GM04503 (cell line): Measurements from ENCODE around the gene FKBP5.
"Not testable (repeated sequence)": the region's sequence is repeated elsewhere in the genome, so short reads cannot be mapped to it uniquely, and the experiment has no call there.

ENCODE experiments used
- DNase-seq: peaks from one replicate; pipeline ENCODE4 v3.0.0-alpha.2; 2012; ENCODE audit warnings: low read depth

Gene FKBP5

DNA sequence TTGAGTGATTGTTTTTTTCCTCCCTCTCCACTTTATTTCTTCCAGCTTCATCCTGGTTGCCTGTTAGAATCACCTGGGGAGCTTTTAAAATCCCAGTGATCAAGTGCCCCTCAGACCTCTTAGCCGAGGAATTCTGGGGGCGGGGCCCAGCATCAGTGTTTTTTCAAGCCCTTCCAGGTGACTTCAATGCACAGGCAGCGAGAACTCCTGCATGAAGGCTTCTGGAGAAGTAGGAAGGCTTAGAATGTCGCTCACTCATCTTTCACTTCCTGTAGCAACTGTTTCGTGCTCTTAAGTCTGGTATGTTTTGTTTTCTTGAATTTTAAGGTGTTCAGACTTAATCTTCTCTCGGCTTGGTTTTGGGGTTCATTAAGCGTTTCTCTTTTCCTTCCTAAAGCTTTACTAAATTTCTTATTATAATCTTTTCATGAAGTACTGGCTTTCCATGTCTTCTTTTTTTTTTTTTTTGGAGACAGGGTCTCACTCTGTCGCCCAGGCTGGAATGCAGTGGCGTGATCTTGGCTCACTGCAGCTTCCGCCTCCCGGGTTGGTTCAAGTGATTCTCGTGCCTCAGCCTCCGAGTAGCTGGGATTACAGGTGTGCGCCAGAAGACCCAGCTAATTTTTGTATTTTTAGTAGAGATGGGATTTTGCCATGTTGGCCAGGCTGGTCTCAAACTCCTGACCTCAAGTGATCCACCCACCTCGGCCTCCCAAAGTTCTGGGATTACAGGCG is 145.1 kb downstream of the FKBP5 start:
- DNase-seq = no peak

DNA sequence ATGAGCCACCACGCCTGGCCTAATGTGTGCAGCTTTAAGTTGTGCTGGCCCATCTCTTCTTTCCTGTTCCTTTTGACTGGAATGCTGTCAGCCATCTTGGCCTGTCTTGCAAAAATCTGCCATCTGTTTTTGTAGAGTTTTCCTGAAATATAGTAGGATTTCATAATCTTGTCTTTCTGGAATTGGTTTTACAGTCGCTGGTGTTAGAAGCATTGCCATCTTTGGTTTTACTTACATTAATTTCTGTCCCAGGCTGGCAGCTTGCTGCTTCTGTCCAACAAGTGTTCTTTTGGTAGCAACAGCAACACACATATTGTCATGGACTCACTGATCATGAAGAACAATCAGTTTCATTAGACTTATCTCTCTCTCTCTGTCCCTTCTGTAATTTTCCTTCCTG is 146.9 kb downstream of the FKBP5 start:
- DNase-seq = no peak

DNA sequence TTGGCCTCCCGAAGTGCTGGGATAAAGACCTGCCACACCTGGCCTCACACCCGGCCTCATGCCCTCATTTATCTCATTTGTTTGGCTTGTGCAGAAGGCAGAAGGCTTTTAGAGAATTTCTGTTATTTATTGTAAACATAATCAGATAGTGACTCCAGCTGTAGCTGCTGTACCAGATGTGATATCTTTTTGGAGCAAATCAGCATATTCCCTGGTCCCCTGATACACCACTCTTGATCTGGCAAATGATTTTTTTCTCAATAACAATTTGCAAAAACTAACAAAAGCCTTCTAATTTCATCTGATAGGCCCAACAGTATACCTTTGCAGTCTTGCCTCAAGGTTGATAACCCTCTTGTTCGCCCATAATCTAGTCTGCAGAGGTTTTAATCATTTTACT is 149.5 kb downstream of the FKBP5 start:
- DNase-seq = no peak

DNA sequence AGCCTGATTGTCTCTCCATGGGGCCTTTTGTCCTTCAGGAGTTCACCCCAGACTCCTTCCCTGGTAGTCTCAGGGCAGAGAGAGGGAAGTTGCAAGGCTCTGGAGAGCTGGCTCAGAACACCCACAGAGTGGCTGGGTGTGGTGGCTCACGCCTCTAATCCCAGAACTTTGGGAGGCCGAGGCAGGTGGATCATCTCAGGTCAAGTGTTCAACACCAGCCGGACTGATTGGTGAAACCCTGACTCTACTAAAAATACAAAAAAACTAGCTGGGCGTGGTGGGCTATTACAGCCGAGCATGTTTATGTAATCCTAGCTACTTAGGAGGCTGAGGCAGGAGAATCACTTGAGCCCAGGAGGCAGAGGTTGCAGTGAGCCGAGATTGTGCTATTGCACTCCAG is 152.9 kb downstream of the FKBP5 start:
- not testable (repeated sequence) for DNase-seq

DNA sequence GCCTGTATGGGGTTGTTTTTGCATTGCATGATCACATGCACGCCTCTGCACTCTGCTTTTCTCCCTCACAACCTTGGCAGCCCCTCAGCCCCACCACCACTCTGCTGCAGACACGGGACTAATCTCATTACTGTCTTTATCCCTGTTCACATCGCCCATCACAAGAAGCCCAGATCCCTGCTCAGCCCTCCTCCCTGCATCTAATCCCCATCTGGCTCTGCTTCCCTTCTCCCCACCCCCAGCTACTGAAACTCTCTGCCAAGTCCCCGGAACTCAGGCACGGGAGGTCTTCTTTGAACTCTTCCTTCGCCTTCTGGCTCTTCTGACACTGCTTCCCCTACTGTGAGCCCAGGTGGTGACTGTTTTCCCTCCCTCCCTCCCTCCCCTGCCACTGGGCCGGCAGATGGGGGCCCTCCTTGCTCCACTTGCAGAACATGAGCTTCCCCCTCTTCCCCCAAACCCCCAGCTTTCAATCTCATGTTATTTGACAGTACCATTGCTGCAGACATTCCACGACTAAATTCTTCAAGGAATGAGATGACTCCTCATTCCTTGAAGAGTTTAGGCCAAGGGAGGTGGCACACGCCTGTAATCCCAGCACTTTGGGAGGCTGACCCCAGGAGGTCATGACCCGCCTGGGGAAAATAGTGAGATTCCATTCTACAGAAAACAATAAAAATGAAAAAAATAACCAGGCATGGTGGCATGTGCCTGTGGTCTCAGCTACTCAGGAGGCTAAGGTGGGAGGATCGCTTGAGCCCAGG is 154.1 kb downstream of the FKBP5 start:
- no peak for DNase-seq

DNA sequence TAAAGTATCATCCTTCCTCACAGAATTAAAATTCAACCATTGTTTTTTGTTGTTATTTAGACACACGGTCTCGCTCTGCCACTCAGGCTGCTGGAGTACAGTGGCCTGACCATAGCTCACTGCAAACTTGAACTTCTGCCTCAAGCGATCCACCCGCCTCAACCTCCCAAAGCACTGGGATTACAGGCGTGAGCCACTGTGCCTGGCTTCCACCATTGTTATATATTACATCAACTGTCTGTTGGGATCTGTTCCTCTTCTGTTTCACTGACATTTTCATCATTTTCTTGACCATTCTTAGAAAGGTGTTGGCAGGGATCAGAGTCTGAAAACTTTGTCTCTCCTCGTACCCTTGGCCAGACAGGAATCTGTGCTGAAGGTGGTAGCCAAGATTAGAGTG is 154.7 kb downstream of the FKBP5 start:
- DNase-seq = no peak

DNA sequence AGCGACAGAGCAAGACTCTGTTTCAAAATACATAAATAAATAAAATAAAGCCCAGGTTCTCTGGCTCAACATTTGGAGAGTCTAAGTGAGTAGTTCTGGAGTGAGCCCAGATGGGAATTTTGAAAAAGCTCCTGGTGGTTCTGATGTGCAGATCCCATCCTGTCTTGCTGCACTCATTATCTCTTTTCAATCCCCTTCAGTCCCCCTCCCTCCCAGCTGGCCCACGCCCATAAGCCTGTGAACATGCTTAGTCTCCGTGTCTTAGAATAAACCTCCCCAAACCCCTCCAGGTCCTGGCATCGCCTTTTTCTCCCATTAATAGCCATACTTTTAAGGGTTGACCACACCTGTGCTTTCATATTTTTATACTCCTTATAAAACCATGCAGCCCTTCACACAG is 156.6 kb downstream of the FKBP5 start:
- no peak for DNase-seq

DNA sequence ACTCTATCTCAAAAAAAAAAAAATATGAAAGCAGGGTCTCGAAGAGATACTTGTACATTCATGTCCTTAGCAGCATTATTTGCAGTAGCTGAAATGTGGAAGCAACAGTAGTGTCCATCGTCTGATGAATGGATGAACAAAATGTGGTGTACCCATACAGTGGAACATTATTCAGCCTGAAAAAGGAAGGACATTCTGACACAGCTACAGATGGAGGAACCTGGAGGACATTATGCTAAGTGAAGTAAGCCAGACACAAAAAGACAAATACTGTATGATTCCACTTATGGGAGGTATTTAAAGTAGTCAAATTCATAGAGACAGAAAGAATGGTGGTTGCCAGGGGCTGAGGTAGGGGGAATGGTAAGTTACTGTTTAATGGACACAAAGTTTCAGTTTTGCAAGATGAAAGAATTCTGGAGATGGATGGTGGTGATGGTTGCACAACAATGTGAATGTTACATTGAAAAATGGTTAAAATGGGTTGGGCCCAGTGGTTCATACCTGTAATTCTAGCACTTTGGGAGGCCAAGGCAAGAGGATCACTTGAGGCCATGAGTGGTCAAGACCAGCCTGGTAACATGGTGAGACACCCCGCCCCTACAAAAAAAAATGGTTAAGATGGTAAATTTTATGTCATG is 164.2 kb downstream of the FKBP5 start:
- no peak for DNase-seq
